GM12891 (cell line): ENCODE results near the gene HCN4.
"Not testable (repeated sequence)": the region's sequence is repeated elsewhere in the genome, so short reads cannot be mapped to it uniquely, and the experiment has no call there.

Source experiments
- DNase-seq: peaks from one replicate; pipeline ENCODE4 v3.0.0; 2011; ENCODE audit warnings: low spot score; ENCODE audit not compliant: insufficient read length
- FAIRE-seq: peaks from 2 replicates; lab custom pipeline; 2011; peaks lifted over from hg19 to GRCh38; lab: Jason Lieb, UNC
- PAX5 ChIP-seq: IDR thresholded peaks from 2 replicates; pipeline ENCODE4 v1.6.1; 2011; ENCODE audit warnings: low read length, moderate library complexity, mild to moderate bottlenecking; ENCODE audit not compliant: insufficient read depth, severe bottlenecking
- POLR2A ChIP-seq: IDR thresholded peaks from 2 replicates; pipeline ENCODE4 v1.6.1; 2011; ENCODE audit warnings: low read depth, low read length, control low read depth
- POLR2AphosphoS5 ChIP-seq: IDR thresholded peaks from 2 replicates; pipeline ENCODE4 v1.6.1; 2011; ENCODE audit warnings: low read depth, low read length, control low read depth
- POU2F2 ChIP-seq: IDR thresholded peaks from 2 replicates; pipeline ENCODE4 v1.6.1; 2011; ENCODE audit warnings: low read depth, mild to moderate bottlenecking, control low read depth, low read length, moderate library complexity
- SPI1 ChIP-seq: IDR thresholded peaks from 2 replicates; pipeline ENCODE4 v1.6.1; 2011; ENCODE audit warnings: low read depth, low read length, control low read depth
- TAF1 ChIP-seq: IDR thresholded peaks from 2 replicates; pipeline ENCODE4 v1.6.1; 2011; ENCODE audit warnings: low read depth, low read length, control low read depth

HCN4 gene

GRCh38 chr15:73305331-73306211 is 63.2 kb downstream of the HCN4 start:
- no peak for DNase-seq
- no peak for TF ChIP-seq POU2F2
- no peak for TF ChIP-seq POLR2A
- TF ChIP-seq POLR2AphosphoS5 = no peak
- no peak for TF ChIP-seq PAX5
- TF ChIP-seq SPI1 = no peak
- TF ChIP-seq TAF1 = no peak
- FAIRE-seq = no peak

GRCh38 chr15:73303636-73304035 is 65.1 kb downstream of the HCN4 start:
- FAIRE-seq (no peak), DNase-seq (no peak)

DNA sequence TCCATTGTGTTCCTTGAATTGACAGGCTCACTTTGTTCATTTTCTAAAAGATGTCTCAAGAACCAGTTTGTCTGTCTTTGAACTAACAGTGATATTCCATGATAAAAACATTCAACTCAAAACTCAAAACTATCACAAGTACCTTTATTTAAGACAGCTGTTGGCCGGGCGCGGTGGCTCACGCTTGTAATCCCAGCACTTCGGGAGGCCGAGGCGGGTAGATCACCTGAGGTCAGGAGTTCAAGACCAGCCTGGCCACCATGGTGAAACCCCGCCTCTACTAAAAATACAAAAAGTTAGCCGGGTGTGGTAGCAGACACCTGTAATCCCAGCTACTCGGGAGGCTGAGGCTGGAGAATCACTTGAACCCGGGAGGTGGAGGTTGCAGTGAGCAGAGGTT is 68.5 kb downstream of the HCN4 start:
- not testable (repeated sequence) for DNase-seq, FAIRE-seq

More at GRCh38 chr15:73303636-73304035, 65.1 kb downstream of the HCN4 start:
- TF ChIP-seq TAF1 = no peak
- no peak for TF ChIP-seq POU2F2
- TF ChIP-seq POLR2A = no peak
- TF ChIP-seq SPI1 = no peak
- no peak for TF ChIP-seq POLR2AphosphoS5
- TF ChIP-seq PAX5 = no peak

DNA sequence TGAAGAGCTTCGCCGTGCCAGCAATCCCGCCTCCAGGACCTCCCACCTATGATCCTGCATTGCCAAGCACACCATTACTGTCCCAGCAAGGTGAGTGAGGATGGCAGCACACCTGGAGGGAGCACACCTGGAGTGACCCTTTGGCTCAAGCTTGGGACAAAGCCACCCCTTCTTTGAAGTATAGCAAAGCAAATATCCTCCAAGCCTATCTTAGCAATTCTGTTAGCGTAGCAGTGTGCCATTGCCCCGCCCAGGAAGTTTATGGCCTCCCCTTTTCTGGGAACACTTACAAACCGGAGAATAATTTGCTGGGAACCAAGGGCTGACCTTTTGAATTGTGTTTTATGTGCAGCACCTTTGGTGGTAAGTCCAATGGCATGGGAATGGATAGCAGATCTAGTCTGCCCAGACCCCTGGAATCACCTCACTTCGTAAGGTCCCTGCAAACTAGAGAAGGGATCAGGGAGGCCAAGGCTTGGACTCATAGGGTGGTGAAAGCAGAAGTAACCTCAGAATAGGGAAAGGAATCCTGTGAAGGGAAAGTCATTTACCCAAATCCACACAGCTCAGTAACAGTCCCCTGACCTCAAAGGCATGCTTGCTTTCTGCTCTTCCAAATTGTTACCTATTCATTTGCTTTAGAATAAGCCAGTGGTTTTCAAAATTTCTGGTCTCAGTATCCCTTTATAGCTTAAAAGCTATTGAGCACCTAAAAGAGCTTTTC is 70.1 kb downstream of the HCN4 start:
- no peak for DNase-seq
- no peak for TF ChIP-seq POU2F2
- no peak for TF ChIP-seq PAX5
- no peak for TF ChIP-seq POLR2AphosphoS5
- TF ChIP-seq TAF1 = no peak
- no peak for TF ChIP-seq POLR2A
- TF ChIP-seq SPI1 = no peak
- no peak for FAIRE-seq

GRCh38 chr15:73296609-73297353 is 72.0 kb downstream of the HCN4 start:
- no peak for TF ChIP-seq POLR2AphosphoS5
- TF ChIP-seq POU2F2 = no peak
- no peak for TF ChIP-seq TAF1
- no peak for TF ChIP-seq POLR2A
- TF ChIP-seq PAX5 = no peak
- no peak for TF ChIP-seq SPI1

GRCh38 chr15:73295630-73296286 is 73.0 kb downstream of the HCN4 start:
- FAIRE-seq (no peak), DNase-seq (no peak)
- no peak for TF ChIP-seq POLR2AphosphoS5
- TF ChIP-seq POLR2A = no peak
- TF ChIP-seq SPI1 = no peak
- no peak for TF ChIP-seq TAF1
- no peak for TF ChIP-seq PAX5
- no peak for TF ChIP-seq POU2F2

More at GRCh38 chr15:73296609-73297353, 72.0 kb downstream of the HCN4 start:
- DNase-seq (no peak), FAIRE-seq (no peak)

DNA sequence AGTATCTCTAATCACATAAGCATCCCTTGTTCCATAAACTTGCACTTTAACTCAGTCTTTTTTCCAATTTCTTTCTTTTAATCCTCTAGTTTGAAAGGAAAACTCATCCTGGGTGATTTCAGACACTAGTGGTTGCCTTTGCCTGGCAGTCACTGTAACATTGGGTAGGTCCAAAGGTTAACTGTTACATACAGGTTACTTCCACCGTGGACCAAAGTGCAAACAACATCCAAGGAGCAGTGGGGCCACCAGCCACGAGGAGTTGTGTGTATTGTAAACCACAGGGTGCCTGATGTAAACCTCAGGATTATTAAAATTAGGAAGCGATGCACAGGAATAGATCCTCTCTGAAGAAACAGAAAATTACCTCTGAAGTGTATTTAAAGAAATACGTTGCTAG is 75.0 kb downstream of the HCN4 start:
- no peak for FAIRE-seq
- TF ChIP-seq POLR2A (no peak), SPI1 (no peak), PAX5 (no peak), TAF1 (no peak), POLR2AphosphoS5 (no peak), POU2F2 (no peak)

DNA sequence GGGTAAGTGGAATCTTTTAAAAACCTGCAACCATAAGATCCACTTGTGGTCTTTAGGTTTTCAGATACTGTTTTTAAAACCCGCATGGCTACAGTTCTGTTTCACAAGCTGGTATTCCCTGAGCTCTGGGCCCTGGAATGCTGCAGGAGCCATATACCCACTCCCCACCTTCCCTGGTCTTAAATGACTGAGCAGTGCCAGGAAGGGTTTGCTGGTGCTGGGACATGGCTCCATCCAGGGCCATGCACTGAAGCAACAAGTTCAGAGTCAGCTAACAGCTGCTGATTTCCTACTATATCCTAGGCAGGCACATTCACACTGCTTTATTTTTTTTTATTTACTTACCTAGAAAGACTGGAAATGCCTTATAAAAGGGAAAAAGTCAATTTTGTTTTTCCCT is 77.3 kb downstream of the HCN4 start:
- DNase-seq = no peak
- no peak for FAIRE-seq
- TF ChIP-seq PAX5 (no peak), POLR2A (no peak), SPI1 (no peak), TAF1 (no peak), POLR2AphosphoS5 (no peak), POU2F2 (no peak)

More for the DNA sequence above, 75.0 kb downstream of the HCN4 start:
- DNase-seq = no peak

GRCh38 chr15:73287019-73287418 is 81.7 kb downstream of the HCN4 start:
- TF ChIP-seq SPI1 (peak; percentile 35; the same call in 1 of the 2 replicates), POLR2A (no peak)
- FAIRE-seq (no peak), DNase-seq (no peak)
